HEK293 (cell line): ENCODE data around the gene CCDC7.
A peak's percentile ranks its signal among the peaks of the same experiment; 100 is the strongest.

Source experiments
- CTCF ChIA-PET: fragments of 350-600 bp; formaldehyde crosslinking; extraction: SDS; loops from one replicate; lab custom pipeline; 2021; ENCODE audit warnings: antibody characterized with exemption; lab: Yijun Ruan, JAX
- POLR2A ChIA-PET: fragments of 300-600 bp; formaldehyde crosslinking; extraction: SDS; loops from one replicate; lab custom pipeline; 2020; ENCODE audit warnings: antibody characterized with exemption, inconsistent platforms; lab: Yijun Ruan, JAX
- H3K27ac ChIP-seq: fragments of 200-500 bp; sonication (Bioruptor generic); 2 replicates; pipeline ENCODE4 v1.5.1; 2014; ENCODE audit warnings: low read depth, low read length, control low read depth, inconsistent platforms; ENCODE audit errors: extremely low read depth
- H3K36me3 ChIP-seq, 2 experiments: fragments of 200-500 bp in 1 of 2; sonication (Bioruptor generic) in 1 of 2; 1 replicate in 1 of 2; 2 replicates in 1 of 2; pipeline ENCODE4 v1.5.1; 2014 to 2017; ENCODE audit warnings: inconsistent platforms in 2 of 2, low read length in 2 of 2; ENCODE audit not compliant: control insufficient read depth in 2 of 2, insufficient read depth in 1 of 2
- H3K4me1 ChIP-seq: fragments of 200-500 bp; sonication (Bioruptor generic); 2 replicates; pipeline ENCODE4 v1.5.1; 2014; ENCODE audit warnings: mild to moderate bottlenecking, low read length, inconsistent platforms; ENCODE audit not compliant: control insufficient read depth, insufficient read depth
- H3K4me3 ChIP-seq: 2 replicates; pipeline ENCODE4 v1.5.1; 2011; ENCODE audit warnings: low read depth, mild to moderate bottlenecking, control low read depth, low read length, moderate library complexity
- H3K9me3 ChIP-seq: fragments of 200-500 bp; sonication (Bioruptor generic); 2 replicates; pipeline ENCODE4 v1.5.1; 2014; ENCODE audit warnings: low read depth, low read length, inconsistent platforms; ENCODE audit not compliant: control insufficient read depth, insufficient read depth
- HOXD13 ChIP-seq: sonication (generic); formaldehyde crosslinking; IDR thresholded peaks from 2 replicates; pipeline ENCODE4 v1.8.0; 2022; ENCODE audit warnings: missing genetic modification reagents, borderline replicate concordance
- INSM2 ChIP-seq: fragments of 450-650 bp; formaldehyde crosslinking; IDR thresholded peaks from 2 replicates; pipeline ENCODE4 v1.5.1; 2016; ENCODE audit warnings: missing biosample characterization, missing genetic modification characterization
- PATZ1 ChIP-seq: fragments of 450-650 bp; formaldehyde crosslinking; IDR thresholded peaks from 2 replicates; pipeline ENCODE4 v1.5.1; 2016; ENCODE audit warnings: missing biosample characterization, missing genetic modification characterization
- PRDM4 ChIP-seq: fragments of 450-650 bp; formaldehyde crosslinking; IDR thresholded peaks from 2 replicates; pipeline ENCODE4 v1.5.1; 2017; ENCODE audit warnings: missing biosample characterization, missing genetic modification characterization
- SALL2 ChIP-seq: fragments of 450-650 bp; formaldehyde crosslinking; IDR thresholded peaks from 2 replicates; pipeline ENCODE4 v1.5.0; 2017; ENCODE audit warnings: missing biosample characterization, mild to moderate bottlenecking, missing genetic modification characterization, borderline replicate concordance
- YY1 ChIP-seq: fragments of 450-650 bp; formaldehyde crosslinking; IDR thresholded peaks from 2 replicates; pipeline ENCODE4 v1.5.1; 2018; ENCODE audit warnings: missing biosample characterization, missing genetic modification characterization
- ZBTB26 ChIP-seq: fragments of 450-650 bp; formaldehyde crosslinking; optimal IDR thresholded peaks from 2 replicates; pipeline ENCODE3; 2016; ENCODE audit warnings: missing biosample characterization, mild to moderate bottlenecking, missing genetic modification characterization
- ZNF112 ChIP-seq: fragments of 450-650 bp; formaldehyde crosslinking; IDR thresholded peaks from 2 replicates; pipeline ENCODE4 v1.5.0; 2017; ENCODE audit warnings: missing biosample characterization, missing genetic modification characterization
- ZNF146 ChIP-seq: fragments of 450-650 bp; formaldehyde crosslinking; IDR thresholded peaks from 2 replicates; pipeline ENCODE4 v1.5.1; 2016; ENCODE audit warnings: missing biosample characterization, missing genetic modification characterization
- ZNF280D ChIP-seq: fragments of 450-650 bp; formaldehyde crosslinking; IDR thresholded peaks from 2 replicates; pipeline ENCODE4 v1.5.1; 2016; ENCODE audit warnings: missing biosample characterization, missing genetic modification characterization
- ZNF335 ChIP-seq: fragments of 450-650 bp; formaldehyde crosslinking; conservative IDR thresholded peaks from 2 replicates; pipeline ENCODE4 v1.5.1; 2016; ENCODE audit warnings: missing biosample characterization, missing genetic modification characterization
- ZNF426 ChIP-seq: fragments of 450-650 bp; formaldehyde crosslinking; IDR thresholded peaks from 2 replicates; pipeline ENCODE4 v1.5.1; 2017; ENCODE audit warnings: missing biosample characterization, missing genetic modification characterization, mild to moderate bottlenecking, inconsistent platforms, moderate library complexity
- ZNF473 ChIP-seq: fragments of 450-650 bp; formaldehyde crosslinking; IDR thresholded peaks from 2 replicates; pipeline ENCODE4 v1.5.1; 2017; ENCODE audit warnings: missing biosample characterization, missing genetic modification characterization
- ZNF510 ChIP-seq: fragments of 450-650 bp; formaldehyde crosslinking; IDR thresholded peaks from 2 replicates; pipeline ENCODE4 v1.5.1; 2018; ENCODE audit warnings: mild to moderate bottlenecking, missing genetic modification characterization, missing biosample characterization; ENCODE audit not compliant: insufficient replicate concordance
- ZNF558 ChIP-seq: fragments of 450-650 bp; formaldehyde crosslinking; IDR thresholded peaks from 2 replicates; pipeline ENCODE4 v1.5.1; 2016; ENCODE audit warnings: missing biosample characterization, missing genetic modification characterization
- ZNF76 ChIP-seq: fragments of 450-650 bp; formaldehyde crosslinking; IDR thresholded peaks from 2 replicates; pipeline ENCODE4; 2016; ENCODE audit warnings: low read depth, missing biosample characterization, missing genetic modification characterization, borderline replicate concordance

CCDC7 gene

GRCh38 chr10:32786968-32787367 is 341.0 kb downstream of the CCDC7 start (continued):
- TF ChIP-seq ZNF558 (tag by site-specific recombination) = peak; percentile 99

GRCh38 chr10:32787690-32788284 is 341.8 kb downstream of the CCDC7 start:
- Histone ChIP-seq H3K27ac (no peak overlapping the region), H3K4me1 (no peaks in the 10 kb centered on the region), H3K9me3 (no peaks in the 10 kb centered on the region), H3K4me3 (no peak overlapping the region), H3K36me3 (no peaks in the 10 kb centered on the region)
- ChIA-PET CTCF (interaction anchor here (0.9 kb wide), 2 partner anchors 221 to 414 kb away, joined by 3 to 5 read pairs; no protein-coding TSS in a partner anchor), POLR2A (no interaction called here)
- TF ChIP-seq INSM2 (tag by site-specific recombination) (no peak), ZNF335 (no peak), ZNF146 (tag by site-specific recombination) (no peak), PRDM4 (tag by site-specific recombination) (no peak), SALL2 (tag by site-specific recombination) (no peak), ZBTB26 (no peak), ZNF112 (tag by site-specific recombination) (no peak), HOXD13 (CRISPR knock-in tag) (no peak), ZNF426 (no peak), ZNF473 (no peak), PATZ1 (no peak), YY1 (tag by site-specific recombination) (no peak), ZNF510 (tag by site-specific recombination) (no peak), ZNF76 (no peak), ZNF280D (tag by site-specific recombination) (no peak)
